Activated T-cell treated with anti-CD3 and anti-CD28 coated beads, Interleukin-2, amount 50 U/mL, for 72 hours (primary cell): Measurements from ENCODE around the gene RBFOX1. TPM values are rescaled to one million over a fixed set of nuclear protein-coding genes. Genes with fewer than 3 reads are reported as not detected.

Source experiments
- ATAC-seq, 2 donors: fragments of 150-1000 bp; cut with Tn5 transposase; replicated peaks in 1 of 2; 2 replicates each; pipeline ENCODE4 v1.10.0; 2021; ENCODE audit warnings: moderate library complexity in 2 of 2, mild to moderate bottlenecking in 1 of 2
- DNase-seq, 2 donors: peaks; one replicate each; pipeline ENCODE4 v3.0.0; 2021 to 2022; ENCODE audit warnings: mixed read lengths in 1 of 2
- H3K27ac Mint-ChIP-seq: one replicate; pipeline ENCODE4 v1.8.0; 2022; ENCODE audit warnings: mild to moderate bottlenecking, moderate library complexity, mixed read lengths
- H3K27me3 Mint-ChIP-seq: one replicate; pipeline ENCODE4 v1.8.0; 2022; ENCODE audit warnings: low read depth, mixed read lengths
- H3K36me3 Mint-ChIP-seq, 2 donors: one replicate each; pipeline ENCODE4 v1.8.0; 2022; ENCODE audit warnings: mixed read lengths in 2 of 2, mild to moderate bottlenecking in 1 of 2; ENCODE audit not compliant: insufficient read depth in 2 of 2
- H3K4me1 Mint-ChIP-seq: one replicate; pipeline ENCODE4 v1.8.0; 2022; ENCODE audit warnings: low read depth, mixed read lengths
- H3K4me3 Mint-ChIP-seq, 2 donors: one replicate each; pipeline ENCODE4 v1.8.0; 2022; ENCODE audit warnings: mild to moderate bottlenecking in 2 of 2, mixed read lengths in 2 of 2, moderate library complexity in 2 of 2
- H3K9me3 Mint-ChIP-seq, 2 donors: one replicate each; pipeline ENCODE4 v1.8.0; 2022; ENCODE audit warnings: mixed read lengths in 2 of 2
- total RNA-seq, 2 donors: library from RNA; stranded (reverse); gene quantifications; one replicate each; pipeline ENCODE4 v1.2.3, GENCODE V29; 2022

RBFOX1 gene
- total RNA-seq, 2 donors from 2014 or later, result not detected

GRCh38 chr16:7512503-7512902 lies 179.9 kb downstream of the RBFOX1 start:
- Mint-ChIP-seq H3K27me3 (no peaks in the 10 kb centered on the region), H3K36me3 (no peaks in the 10 kb centered on the region), H3K4me1 (no peaks in the 10 kb centered on the region), H3K27ac (no peak overlapping the region), H3K4me3 (no peak overlapping the region), H3K9me3 (peaks cover 7 to 8% of the 10 kb centered on the region in 2 donors)
- ATAC-seq (no peak), DNase-seq (no peak)

GRCh38 chr16:7513429-7513828 lies 180.8 kb downstream of the RBFOX1 start:
- no peaks in the 10 kb centered on the region for H3K27me3 Mint-ChIP-seq
- no peaks in the 10 kb centered on the region for H3K36me3 Mint-ChIP-seq
- DNase-seq, result peak in 1 of 2 donors; percentile 1
- no peak overlapping the region for H3K27ac Mint-ChIP-seq
- peaks cover 7 to 8% of the 10 kb centered on the region in 2 donors for H3K9me3 Mint-ChIP-seq
- no peak overlapping the region for H3K4me3 Mint-ChIP-seq
- no peaks in the 10 kb centered on the region for H3K4me1 Mint-ChIP-seq
- no peak for ATAC-seq

- Mint-ChIP-seq H3K9me3 (peaks cover 3 to 7% of the 10 kb centered on the region in 2 donors), H3K4me1 (no peaks in the 10 kb centered on the region), H3K27me3 (no peaks in the 10 kb centered on the region), H3K4me3 (no peak overlapping the region), H3K27ac (no peak overlapping the region), H3K36me3 (no peaks in the 10 kb centered on the region)
- ATAC-seq (no peak), DNase-seq (no peak)
Observed at GRCh38 chr16:7515543-7515942, 182.9 kb downstream of the RBFOX1 start.

GRCh38 chr16:7517496-7517895 lies 184.9 kb downstream of the RBFOX1 start:
- H3K27ac Mint-ChIP-seq, result no peak overlapping the region
- no peaks in the 10 kb centered on the region for H3K4me1 Mint-ChIP-seq

GRCh38 chr16:7518158-7518557 lies 185.5 kb downstream of the RBFOX1 start:
- ATAC-seq, result no peak
- Mint-ChIP-seq H3K27me3 (no peaks in the 10 kb centered on the region), H3K27ac (no peak overlapping the region), H3K4me3 (no peak overlapping the region), H3K4me1 (no peaks in the 10 kb centered on the region), H3K36me3 (no peaks in the 10 kb centered on the region), H3K9me3 (peaks cover 3 to 9% of the 10 kb centered on the region in 2 donors)
- no peak for DNase-seq

More at GRCh38 chr16:7517496-7517895, 184.9 kb downstream of the RBFOX1 start:
- peaks cover 3 to 9% of the 10 kb centered on the region in 2 donors for H3K9me3 Mint-ChIP-seq
- ATAC-seq (no peak), DNase-seq (no peak)
- H3K4me3 Mint-ChIP-seq, result no peak overlapping the region
- H3K36me3 Mint-ChIP-seq, result no peaks in the 10 kb centered on the region
- no peaks in the 10 kb centered on the region for H3K27me3 Mint-ChIP-seq

- Mint-ChIP-seq H3K27me3 (no peaks in the 10 kb centered on the region), H3K36me3 (no peaks in the 10 kb centered on the region), H3K4me1 (no peaks in the 10 kb centered on the region), H3K4me3 (no peak overlapping the region), H3K27ac (no peak overlapping the region), H3K9me3 (peaks cover 1 to 9% of the 10 kb centered on the region in 2 donors)
- DNase-seq (no peak), ATAC-seq (no peak)
Observed at GRCh38 chr16:7521834-7522233, 189.2 kb downstream of the RBFOX1 start.

GRCh38 chr16:7524419-7524818 lies 191.8 kb downstream of the RBFOX1 start:
- no peaks in the 10 kb centered on the region for H3K36me3 Mint-ChIP-seq
- no peaks in the 10 kb centered on the region for H3K4me1 Mint-ChIP-seq
- H3K4me3 Mint-ChIP-seq, result no peak overlapping the region
- no peak for DNase-seq
- no peak overlapping the region for H3K27ac Mint-ChIP-seq
- ATAC-seq, result no peak
- H3K27me3 Mint-ChIP-seq, result no peaks in the 10 kb centered on the region
- H3K9me3 Mint-ChIP-seq, result peaks cover 0 to 9% of the 10 kb centered on the region in 2 donors

- no peaks in the 10 kb centered on the region for H3K4me1 Mint-ChIP-seq
- ATAC-seq (no peak), DNase-seq (no peak)
- no peak overlapping the region for H3K4me3 Mint-ChIP-seq
- H3K27ac Mint-ChIP-seq, result no peak overlapping the region
- peaks cover 0 to 2% of the 10 kb centered on the region in 2 donors for H3K9me3 Mint-ChIP-seq
- H3K36me3 Mint-ChIP-seq, result no peaks in the 10 kb centered on the region
- no peaks in the 10 kb centered on the region for H3K27me3 Mint-ChIP-seq
Observed at GRCh38 chr16:7526736-7527135, 194.1 kb downstream of the RBFOX1 start.

- H3K4me1 Mint-ChIP-seq, result no peaks in the 10 kb centered on the region
- no peak overlapping the region for H3K4me3 Mint-ChIP-seq
- DNase-seq (no peak), ATAC-seq (no peak)
- no peak overlapping the region for H3K27ac Mint-ChIP-seq
- no peaks in the 10 kb centered on the region for H3K27me3 Mint-ChIP-seq
- peaks cover 1 to 2% of the 10 kb centered on the region in 2 donors for H3K36me3 Mint-ChIP-seq
- peaks cover 1 to 3% of the 10 kb centered on the region in 2 donors for H3K9me3 Mint-ChIP-seq
Observed at GRCh38 chr16:7532534-7532933, 199.9 kb downstream of the RBFOX1 start.

GRCh38 chr16:7534749-7535148 lies 202.1 kb downstream of the RBFOX1 start:
- Mint-ChIP-seq H3K9me3 (peaks cover 6 to 11% of the 10 kb centered on the region in 2 donors), H3K36me3 (peaks cover 2 to 4% of the 10 kb centered on the region in 2 donors), H3K4me1 (no peaks in the 10 kb centered on the region), H3K27ac (no peak overlapping the region), H3K4me3 (no peak overlapping the region), H3K27me3 (no peaks in the 10 kb centered on the region)
- no peak for ATAC-seq
- no peak for DNase-seq

- Mint-ChIP-seq H3K4me3 (no peak overlapping the region), H3K4me1 (no peaks in the 10 kb centered on the region), H3K9me3 (peaks cover 7 to 10% of the 10 kb centered on the region in 2 donors), H3K27me3 (no peaks in the 10 kb centered on the region), H3K36me3 (peaks cover 0 to 3% of the 10 kb centered on the region in 2 donors), H3K27ac (no peak overlapping the region)
- ATAC-seq (no peak), DNase-seq (no peak)
Observed at GRCh38 chr16:7541026-7541425, 208.4 kb downstream of the RBFOX1 start.

- no peak overlapping the region for H3K4me3 Mint-ChIP-seq
- H3K36me3 Mint-ChIP-seq, result peaks cover 0 to 2% of the 10 kb centered on the region in 2 donors
- no peak for DNase-seq
- no peaks in the 10 kb centered on the region for H3K4me1 Mint-ChIP-seq
- H3K27me3 Mint-ChIP-seq, result no peaks in the 10 kb centered on the region
- H3K27ac Mint-ChIP-seq, result no peak overlapping the region
- no peak for ATAC-seq
- H3K9me3 Mint-ChIP-seq, result peaks cover 2 to 6% of the 10 kb centered on the region in 2 donors
Observed at GRCh38 chr16:7545251-7545650, 212.6 kb downstream of the RBFOX1 start.

GRCh38 chr16:7546948-7547347 lies 214.3 kb downstream of the RBFOX1 start:
- no peaks in the 10 kb centered on the region for H3K4me1 Mint-ChIP-seq
- H3K4me3 Mint-ChIP-seq, result no peak overlapping the region
- H3K27ac Mint-ChIP-seq, result no peak overlapping the region
- DNase-seq (no peak), ATAC-seq (no peak)
- no peaks in the 10 kb centered on the region for H3K27me3 Mint-ChIP-seq
- H3K36me3 Mint-ChIP-seq, result peaks cover 0 to 2% of the 10 kb centered on the region in 2 donors
- H3K9me3 Mint-ChIP-seq, result peaks cover 6 to 9% of the 10 kb centered on the region in 2 donors

- Mint-ChIP-seq H3K27ac (no peak overlapping the region), H3K4me3 (no peak overlapping the region), H3K36me3 (peaks cover 0 to 2% of the 10 kb centered on the region in 2 donors), H3K27me3 (no peaks in the 10 kb centered on the region), H3K4me1 (no peaks in the 10 kb centered on the region), H3K9me3 (peaks cover 6 to 11% of the 10 kb centered on the region in 2 donors)
- ATAC-seq, result no peak
- no peak for DNase-seq
Observed at GRCh38 chr16:7547736-7548135, 215.1 kb downstream of the RBFOX1 start.
